Stimulated activated CD8-positive, alpha-beta memory T cell treated with anti-CD3 and anti-CD28 coated beads, Interleukin-4, amount 100 ng/mL, for 4 hours (primary cell): Measurements from ENCODE around the gene CLC.
"Not testable (repeated sequence)": the region's sequence is repeated elsewhere in the genome, so short reads cannot be mapped to it uniquely, and the experiment has no call there.

ENCODE experiments used
- DNase-seq, 2 donors: peaks; one replicate each; pipeline ENCODE4 v3.0.0-alpha.2; 2020; ENCODE audit warnings: low read depth in 2 of 2, low spot score in 1 of 2

CLC gene

GRCh38 chr19:39737891-39738290 lies at the start of gene CLC:
Gene CLC, minus strand, starts transcription at chr19:39738029. Its CDS starts 77 bp downstream, at chr19:39737952.
- no peak for DNase-seq

- no peak for DNase-seq
These were observed 43.1 kb upstream of the CLC start for GRCh38 chr19:39780894-39781293.

GRCh38 chr19:39778763-39779162 lies 40.9 kb upstream of the CLC start, which contains the start of gene LEUTX:
Gene LEUTX, plus strand, starts transcription at chr19:39778854. Its CDS starts 67 bp downstream, at chr19:39778921.
- DNase-seq, result no peak

- DNase-seq, result no peak
These were observed 31.0 kb upstream of the CLC start for GRCh38 chr19:39768786-39769185.

GRCh38 chr19:39768334-39768733 lies 30.5 kb upstream of the CLC start:
- DNase-seq, result no peak

- DNase-seq, result no peak
These were observed 27.6 kb upstream of the CLC start for GRCh38 chr19:39765091-39766076.

- not testable (repeated sequence) for DNase-seq
These were observed 24.0 kb upstream of the CLC start for GRCh38 chr19:39761851-39762250.

- DNase-seq, result no peak
These were observed 21.8 kb upstream of the CLC start for GRCh38 chr19:39759457-39760184.

- DNase-seq, result no peak
These were observed 17.1 kb upstream of the CLC start for GRCh38 chr19:39754971-39755370.

- DNase-seq, result no peak
These were observed 16.7 kb upstream of the CLC start for GRCh38 chr19:39754544-39754943.

GRCh38 chr19:39752795-39753194 lies 15.0 kb upstream of the CLC start:
- DNase-seq, result no peak

- no peak for DNase-seq
These were observed 14.6 kb upstream of the CLC start for GRCh38 chr19:39752390-39752789.

- DNase-seq, result no peak
These were observed 12.2 kb upstream of the CLC start for GRCh38 chr19:39749981-39750380.

- DNase-seq, result no peak
These were observed 9.2 kb upstream of the CLC start for GRCh38 chr19:39746836-39747529.

- no peak for DNase-seq
These were observed 7.8 kb upstream of the CLC start for GRCh38 chr19:39745643-39746042.

- no peak for DNase-seq
These were observed 2.6 kb upstream of the CLC start for GRCh38 chr19:39740395-39740794.

- DNase-seq, result no peak
These were observed 985 bp upstream of the CLC start for GRCh38 chr19:39738814-39739213.

- DNase-seq, result no peak
These were observed 478 bp downstream of the CLC start for GRCh38 chr19:39737351-39737750.

GRCh38 chr19:39736088-39736487 lies 1.7 kb downstream of the CLC start:
- no peak for DNase-seq

GRCh38 chr19:39735688-39736087 lies 2.1 kb downstream of the CLC start:
- no peak for DNase-seq

- no peak for DNase-seq
These were observed 4.0 kb downstream of the CLC start for GRCh38 chr19:39733841-39734240.
